ENCODE measurements around the gene PCDH15. TPM values are rescaled to one million over a fixed set of nuclear protein-coding genes. Genes with fewer than 3 reads are reported as not detected.
A peak's percentile ranks its signal among the peaks of the same experiment; 100 is the strongest.

Gene PCDH15
- total and polyA plus RNA-seq, 4 donors = 0.03 to 16.9 (median 0.88) TPM

DNA sequence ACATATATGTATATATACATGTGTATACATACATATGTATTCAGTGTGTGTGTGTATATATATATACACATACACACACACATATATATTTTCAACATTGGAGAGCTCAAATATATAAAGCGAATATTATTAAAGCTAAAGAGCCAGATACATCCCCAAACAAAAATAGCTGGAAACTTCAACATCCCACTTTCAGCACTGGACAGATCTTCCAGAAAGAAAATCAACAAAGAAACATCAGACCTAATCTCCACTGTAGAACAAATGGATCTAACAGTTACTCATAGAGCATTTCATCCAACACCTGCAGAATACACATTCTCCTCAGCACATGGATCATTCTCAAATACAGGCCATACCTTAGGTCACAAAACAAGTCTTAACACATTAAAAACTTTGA is 799.0 kb downstream of the PCDH15 start:
- TF ChIP-seq CTCF (IDR thresholded peaks at IDR 0.05; ENCODE audit: control extremely low read depth, extremely low read depth) = no peak
- Histone ChIP-seq H3K27ac (ENCODE audit: low read depth in 1 of 2, low read length in 1 of 2) (no peak overlapping the region), H3K9me3 (ENCODE audit: control insufficient read depth in 4 of 4, insufficient read depth in 3 of 4, low read length in 3 of 4) (no peaks in the 10 kb centered on the region), H3K36me3 (ENCODE audit: control insufficient read depth in 4 of 4, insufficient read depth in 4 of 4, low read length in 4 of 4) (no peaks in the 10 kb centered on the region), H3K27me3 (ENCODE audit: control insufficient read depth in 3 of 3, insufficient read depth in 3 of 3, low read length in 2 of 3) (no peaks in the 10 kb centered on the region), H3K4me3 (no peak overlapping the region), H3K9ac (ENCODE audit: insufficient read depth in 1 of 2, low read length in 2 of 2) (no peak overlapping the region), H3K4me1 (ENCODE audit: control insufficient read depth in 5 of 5, insufficient read depth in 5 of 5, low read length in 5 of 5) (no peaks in the 10 kb centered on the region)
- DNase-seq = peak in 1 of 3 donors; percentile 3
- no peak for ATAC-seq (ENCODE audit: insufficient read depth, low FRiP score)
- 95 to 100% methylated on average over 1 of the region's 1 CpG for whole genome bisulfite sequencing, 2 donors

DNA sequence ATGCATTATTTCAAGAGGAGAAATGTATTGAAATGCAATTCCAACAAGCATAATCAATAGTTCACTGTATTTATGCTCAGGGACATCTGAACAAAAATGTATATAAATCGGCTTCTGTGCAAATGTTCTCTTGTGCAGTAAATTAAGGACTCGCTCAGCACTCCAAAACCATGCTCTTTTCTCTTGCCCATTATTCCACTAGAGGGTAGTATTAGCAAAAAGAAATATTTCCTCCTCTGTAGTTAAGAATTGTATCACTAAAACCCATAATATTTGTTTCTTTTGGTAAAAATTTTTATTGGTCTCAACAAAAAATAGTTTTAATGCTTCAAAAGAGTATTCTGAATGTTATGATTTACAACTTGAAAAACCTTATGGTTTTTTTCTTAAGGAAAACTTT is 803.1 kb downstream of the PCDH15 start:
- 57 to 59% methylated on average over 2 of the region's 2 CpGs for WGBS, 2 donors
- H3K27me3 ChIP-seq (ENCODE audit: control insufficient read depth in 3 of 3, insufficient read depth in 3 of 3, low read length in 2 of 3) = no peaks in the 10 kb centered on the region
- H3K9me3 ChIP-seq (ENCODE audit: control insufficient read depth in 4 of 4, insufficient read depth in 3 of 4, low read length in 3 of 4) = no peaks in the 10 kb centered on the region
- no peaks in the 10 kb centered on the region for H3K36me3 ChIP-seq (ENCODE audit: control insufficient read depth in 4 of 4, insufficient read depth in 4 of 4, low read length in 4 of 4)
- no peak overlapping the region for H3K4me3 ChIP-seq
- no peak for TF ChIP-seq CTCF (IDR thresholded peaks at IDR 0.05; ENCODE audit: control extremely low read depth, extremely low read depth)
- H3K4me1 ChIP-seq (ENCODE audit: control insufficient read depth in 5 of 5, insufficient read depth in 5 of 5, low read length in 5 of 5) = no peaks in the 10 kb centered on the region
- no peak overlapping the region for H3K27ac ChIP-seq (ENCODE audit: low read depth in 1 of 2, low read length in 1 of 2)
- H3K9ac ChIP-seq (ENCODE audit: insufficient read depth in 1 of 2, low read length in 2 of 2) = no peak overlapping the region
- ATAC-seq (ENCODE audit: insufficient read depth, low FRiP score) (no peak), DNase-seq (peak in 2 of 3 donors; percentile 48 to 63)

DNA sequence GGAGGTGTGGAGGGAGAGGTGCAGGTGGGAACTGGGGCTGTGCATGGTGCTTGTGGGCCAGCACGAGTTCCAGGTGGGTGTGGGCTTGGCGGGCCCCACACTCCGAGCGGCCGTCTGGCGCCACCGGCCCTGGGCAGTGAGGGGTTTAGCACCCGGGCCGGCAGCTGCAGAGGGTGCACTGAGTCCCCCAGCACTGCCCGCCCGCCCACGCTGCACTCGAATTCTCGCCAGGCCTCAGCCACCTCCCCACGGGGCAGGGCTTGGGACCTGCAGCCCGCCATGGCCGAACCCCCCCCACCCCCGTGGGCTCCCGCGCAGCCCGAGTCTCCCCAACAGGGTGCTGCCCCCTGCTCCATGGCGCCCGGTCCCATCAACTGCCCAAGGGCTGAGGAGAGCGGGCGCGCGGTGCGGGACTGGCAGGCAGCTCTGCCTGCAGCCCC is 810.2 kb downstream of the PCDH15 start:
- peaks cover 0 to 3% (median 0%) of the 10 kb centered on the region in 4 donors for H3K9me3 ChIP-seq (ENCODE audit: control insufficient read depth in 4 of 4, insufficient read depth in 3 of 4, low read length in 3 of 4)
- ATAC-seq (ENCODE audit: insufficient read depth, low FRiP score) = no peak
- no peaks in the 10 kb centered on the region for H3K27me3 ChIP-seq (ENCODE audit: control insufficient read depth in 3 of 3, insufficient read depth in 3 of 3, low read length in 2 of 3)
- H3K9ac ChIP-seq (ENCODE audit: insufficient read depth in 1 of 2, low read length in 2 of 2) = no peak overlapping the region
- no peak overlapping the region for H3K27ac ChIP-seq (ENCODE audit: low read depth in 1 of 2, low read length in 1 of 2)
- no peaks in the 10 kb centered on the region for H3K36me3 ChIP-seq (ENCODE audit: control insufficient read depth in 4 of 4, insufficient read depth in 4 of 4, low read length in 4 of 4)
- no peak overlapping the region for H3K4me3 ChIP-seq
- peaks cover 0 to 4% (median 0%) of the 10 kb centered on the region in 5 donors for H3K4me1 ChIP-seq (ENCODE audit: control insufficient read depth in 5 of 5, insufficient read depth in 5 of 5, low read length in 5 of 5)
- no peak for TF ChIP-seq CTCF (IDR thresholded peaks at IDR 0.05; ENCODE audit: control extremely low read depth, extremely low read depth)
- no peak for DNase-seq
- 93 to 99% methylated on average over 25 to 28 of the region's 28 CpGs for WGBS, 2 donors

DNA sequence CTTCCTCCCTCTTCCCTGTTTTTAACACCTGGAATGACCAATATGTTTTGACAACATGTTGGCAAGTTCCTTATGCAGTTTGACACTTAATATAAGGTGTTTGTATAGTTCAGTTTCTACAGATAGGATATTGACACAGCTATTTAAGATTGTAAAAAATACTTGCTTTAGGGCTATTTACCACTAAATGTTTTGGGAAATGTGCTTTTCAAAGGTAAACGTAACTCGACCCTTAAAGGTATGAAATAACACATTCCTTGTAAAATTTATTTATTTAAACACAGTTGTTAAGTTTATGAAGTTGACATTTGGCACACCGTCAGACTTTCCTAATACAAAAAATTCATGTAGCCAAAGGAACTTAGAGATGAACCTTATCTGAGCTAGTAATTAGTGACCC is 817.6 kb downstream of the PCDH15 start:
- DNase-seq = peak in 1 of 3 donors; percentile 24
- no peak for ATAC-seq (ENCODE audit: insufficient read depth, low FRiP score)
- Histone ChIP-seq H3K27me3 (ENCODE audit: control insufficient read depth in 3 of 3, insufficient read depth in 3 of 3, low read length in 2 of 3) (no peaks in the 10 kb centered on the region), H3K9me3 (ENCODE audit: control insufficient read depth in 4 of 4, insufficient read depth in 3 of 4, low read length in 3 of 4) (no peaks in the 10 kb centered on the region), H3K4me1 (ENCODE audit: control insufficient read depth in 5 of 5, insufficient read depth in 5 of 5, low read length in 5 of 5) (peaks cover 0 to 1% (median 0%) of the 10 kb centered on the region in 5 donors), H3K36me3 (ENCODE audit: control insufficient read depth in 4 of 4, insufficient read depth in 4 of 4, low read length in 4 of 4) (no peaks in the 10 kb centered on the region), H3K4me3 (no peak overlapping the region), H3K27ac (ENCODE audit: low read depth in 1 of 2, low read length in 1 of 2) (no peak overlapping the region), H3K9ac (ENCODE audit: insufficient read depth in 1 of 2, low read length in 2 of 2) (no peak overlapping the region)
- TF ChIP-seq CTCF (IDR thresholded peaks at IDR 0.05; ENCODE audit: control extremely low read depth, extremely low read depth) = no peak
- 54 to 67% methylated on average over 3 of the region's 3 CpGs for WGBS, 2 donors

Measured in lung (tissue), 12 donors.